ENCODE measurements around the gene SERPINE2.

Gene SERPINE2

GRCh38 chr2:224039080-224039769, at the start of gene SERPINE2:
Gene SERPINE2, minus strand, starts transcription at chr2:224039286. Its CDS starts 37,386 bp downstream, at chr2:224001900.
- no peak for DNase-seq

- no peak for DNase-seq
These were observed 47.3 kb upstream of the SERPINE2 start for GRCh38 chr2:224086226-224086914.

- DNase-seq = no peak
These were observed 46.7 kb upstream of the SERPINE2 start for GRCh38 chr2:224085811-224086210.

- no peak for DNase-seq
These were observed 46.2 kb upstream of the SERPINE2 start for GRCh38 chr2:224085246-224085645.

- no peak for DNase-seq
These were observed 45.3 kb upstream of the SERPINE2 start for GRCh38 chr2:224084266-224084892.

- no peak for DNase-seq
These were observed 44.6 kb upstream of the SERPINE2 start for GRCh38 chr2:224083638-224084037.

GRCh38 chr2:224078656-224079055, 39.6 kb upstream of the SERPINE2 start:
- no peak for DNase-seq

- DNase-seq = no peak
These were observed 38.9 kb upstream of the SERPINE2 start for GRCh38 chr2:224077773-224078507.

GRCh38 chr2:224075588-224075987, 36.5 kb upstream of the SERPINE2 start:
- no peak for DNase-seq

- DNase-seq = no peak
These were observed 34.6 kb upstream of the SERPINE2 start for GRCh38 chr2:224073676-224074075.

GRCh38 chr2:224072541-224073188, 33.6 kb upstream of the SERPINE2 start:
- no peak for DNase-seq

- no peak for DNase-seq
These were observed 30.1 kb upstream of the SERPINE2 start for GRCh38 chr2:224069172-224069571.

- no peak for DNase-seq
These were observed 24.2 kb upstream of the SERPINE2 start for GRCh38 chr2:224063298-224063648.

GRCh38 chr2:224062481-224063297, 23.6 kb upstream of the SERPINE2 start:
- DNase-seq = no peak

GRCh38 chr2:224060783-224061482, 21.8 kb upstream of the SERPINE2 start:
- DNase-seq = no peak

GRCh38 chr2:224059178-224059577, 20.1 kb upstream of the SERPINE2 start:
- DNase-seq = no peak

GRCh38 chr2:224058048-224058775, 19.1 kb upstream of the SERPINE2 start:
- no peak for DNase-seq

GRCh38 chr2:224056889-224057288, 17.8 kb upstream of the SERPINE2 start:
- DNase-seq = no peak

GRCh38 chr2:224055101-224055500, 16.0 kb upstream of the SERPINE2 start:
- no peak for DNase-seq

GRCh38 chr2:224046752-224047151, 7.7 kb upstream of the SERPINE2 start:
- DNase-seq = no peak

All from NCI-H524 treated with DMSO at 0.1 percent for 48 hours (cell line).